Caco-2 (cell line): ENCODE data around the gene PPP4R4. TPM values are rescaled to one million over a fixed set of nuclear protein-coding genes. Genes with fewer than 3 reads are reported as not detected.

ENCODE experiments used
- BruUV-seq: library from RNA; stranded (reverse); fragments of 400-500 nt; replicated peaks from 2 replicates; lab custom pipeline; 2021; lab: Mats Ljungman, UMichigan
- CTCF ChIA-PET: fragments of 300-600 bp; sonication (Branson Sonifier 250); formaldehyde crosslinking; loops from one replicate; lab custom pipeline; 2022; ENCODE audit warnings: antibody characterized with exemption; lab: Charles Lee
- POLR2A ChIA-PET: fragments of 300-600 bp; sonication (Branson Sonifier 250); formaldehyde crosslinking; loops from one replicate; lab custom pipeline; 2022; ENCODE audit warnings: antibody characterized with exemption; lab: Charles Lee
- DNase-seq, 2 experiments: peaks; one replicate each; pipeline versions ENCODE4 v3.0.0 to v3.0.0-alpha.2; 2020 to 2022
- H3K27me3 ChIP-seq: replicated peaks from 2 replicates; pipeline ENCODE4 v1.6.0; 2011; ENCODE audit warnings: low read length; ENCODE audit not compliant: control insufficient read depth, insufficient read depth
- H3K36me3 ChIP-seq: 2 replicates; pipeline ENCODE4 v1.5.1; 2011; ENCODE audit warnings: low read length; ENCODE audit not compliant: control insufficient read depth, insufficient read depth
- H3K4me1 ChIP-seq: fragments of 250-450 bp; sonication (Bioruptor Pico); 2 replicates; pipeline ENCODE4 v1.5.1; 2020; ENCODE audit warnings: mild to moderate bottlenecking
- H3K4me3 ChIP-seq: 2 replicates; pipeline ENCODE4 v1.5.1; 2011; ENCODE audit warnings: low read depth, mild to moderate bottlenecking, control low read depth, low read length
- H3K9me3 ChIP-seq: fragments of 250-450 bp; sonication (Bioruptor Pico); 2 replicates; pipeline ENCODE4 v1.5.1; 2020; ENCODE audit warnings: mild to moderate bottlenecking, moderate library complexity
- H3K27ac Mint-ChIP-seq: one replicate; pipeline ENCODE4 v1.8.0; 2022; ENCODE audit warnings: mixed read lengths; ENCODE audit not compliant: unreplicated experiment
- H3K27me3 Mint-ChIP-seq: one replicate; pipeline ENCODE4 v1.8.0; 2022; ENCODE audit warnings: mixed read lengths; ENCODE audit not compliant: insufficient read depth, unreplicated experiment
- H3K36me3 Mint-ChIP-seq: one replicate; pipeline ENCODE4 v1.8.0; 2022; ENCODE audit warnings: mild to moderate bottlenecking, mixed read lengths; ENCODE audit not compliant: insufficient read depth, unreplicated experiment
- H3K4me1 Mint-ChIP-seq: one replicate; pipeline ENCODE4 v1.8.0; 2022; ENCODE audit warnings: low read depth, mixed read lengths; ENCODE audit not compliant: unreplicated experiment
- H3K4me3 Mint-ChIP-seq: one replicate; pipeline ENCODE4 v1.8.0; 2022; ENCODE audit warnings: mild to moderate bottlenecking, moderate library complexity, mixed read lengths; ENCODE audit not compliant: unreplicated experiment
- H3K9me3 Mint-ChIP-seq: one replicate; pipeline ENCODE4 v1.8.0; 2022; ENCODE audit warnings: mixed read lengths; ENCODE audit not compliant: unreplicated experiment
- CTCF ChIP-seq, 2 experiments: fragments of 200-600 bp in 1 of 2; IDR thresholded peaks; 1 replicate in 1 of 2; 2 replicates in 1 of 2; pipeline versions ENCODE4 v1.5.1 to v1.8.0; 2011 to 2022; ENCODE audit warnings: antibody characterized with exemption in 1 of 2, control low read depth in 1 of 2, inconsistent platforms in 1 of 2, low read depth in 1 of 2, low read length in 1 of 2, mild to moderate bottlenecking in 1 of 2, moderate library complexity in 1 of 2; ENCODE audit not compliant: insufficient read depth in 1 of 2, severe bottlenecking in 1 of 2, unreplicated experiment in 1 of 2
- intact Hi-C: fragments of 100-400 bp; cut with micrococcal nuclease; formaldehyde crosslinking; loops from one replicate; pipeline ENCODE4 v1.10.0; 2022; ENCODE audit not compliant: unreplicated experiment
- total RNA-seq: library from RNA; stranded (reverse); gene quantifications from 2 replicates; pipeline ENCODE4 v1.2.3, GENCODE V29; 2022

PPP4R4 gene
- total RNA-seq, 1 experiment from 2014 or later, result 0.20 TPM

GRCh38 chr14:94161981-94162380 is 12.1 kb upstream of the PPP4R4 start:
- Mint-ChIP-seq H3K36me3 (no peaks in the 10 kb centered on the region), H3K4me3 (no peak overlapping the region), H3K27me3 (peaks cover 8% of the 10 kb centered on the region), H3K9me3 (no peaks in the 10 kb centered on the region), H3K27ac (no peak overlapping the region), H3K4me1 (no peaks in the 10 kb centered on the region)
- no TSS peak for BruUV-seq
- Histone ChIP-seq H3K27me3 (no peaks in the 10 kb centered on the region), H3K9me3 (no peaks in the 10 kb centered on the region), H3K36me3 (no peaks in the 10 kb centered on the region), H3K4me3 (no peak overlapping the region), H3K4me1 (no peaks in the 10 kb centered on the region)
- ChIA-PET POLR2A (no interaction called here), CTCF (no interaction called here)
- no peak for DNase-seq
- TF ChIP-seq CTCF (IDR thresholded peaks at IDR 0.05; ENCODE audit: insufficient read depth in 1 of 2, low read depth in 1 of 2, low read length in 1 of 2, severe bottlenecking in 1 of 2, unreplicated experiment in 1 of 2), result no peak
- intact Hi-C loops, result no loop called here

DNA sequence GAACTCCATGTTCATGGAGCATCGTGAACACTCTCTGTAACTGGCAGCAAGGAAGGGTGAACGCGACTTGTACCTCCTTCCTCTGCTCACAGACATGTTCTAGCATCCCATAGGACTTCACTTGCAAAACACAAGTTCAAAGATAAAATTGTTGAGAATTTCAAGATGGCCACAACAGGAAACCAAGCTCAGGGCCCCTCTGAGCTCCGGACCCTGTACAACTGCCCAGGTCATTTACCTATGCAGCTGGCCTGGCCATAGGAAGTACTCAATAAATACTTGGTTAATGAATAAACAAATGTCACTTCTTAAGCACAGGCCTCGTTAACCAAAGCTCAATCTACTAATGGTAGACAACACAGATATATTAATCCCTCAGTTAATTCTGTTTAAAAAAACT is 11.7 kb upstream of the PPP4R4 start:
- Mint-ChIP-seq H3K4me3 (no peak overlapping the region), H3K9me3 (no peaks in the 10 kb centered on the region), H3K27me3 (peaks cover 9% of the 10 kb centered on the region), H3K36me3 (no peaks in the 10 kb centered on the region), H3K4me1 (no peaks in the 10 kb centered on the region), H3K27ac (no peak overlapping the region)
- intact Hi-C loops, result no loop called here
- CTCF ChIA-PET, result no interaction called here
- H3K27me3 ChIP-seq, result no peaks in the 10 kb centered on the region
- no peak for DNase-seq
- BruUV-seq, result no TSS peak
- TF ChIP-seq CTCF (IDR thresholded peaks at IDR 0.05; ENCODE audit: insufficient read depth in 1 of 2, low read depth in 1 of 2, low read length in 1 of 2, severe bottlenecking in 1 of 2, unreplicated experiment in 1 of 2), result no peak
- H3K4me3 ChIP-seq, result no peak overlapping the region
- no peaks in the 10 kb centered on the region for H3K4me1 ChIP-seq
- no peaks in the 10 kb centered on the region for H3K36me3 ChIP-seq
- POLR2A ChIA-PET, result no interaction called here
- no peaks in the 10 kb centered on the region for H3K9me3 ChIP-seq

DNA sequence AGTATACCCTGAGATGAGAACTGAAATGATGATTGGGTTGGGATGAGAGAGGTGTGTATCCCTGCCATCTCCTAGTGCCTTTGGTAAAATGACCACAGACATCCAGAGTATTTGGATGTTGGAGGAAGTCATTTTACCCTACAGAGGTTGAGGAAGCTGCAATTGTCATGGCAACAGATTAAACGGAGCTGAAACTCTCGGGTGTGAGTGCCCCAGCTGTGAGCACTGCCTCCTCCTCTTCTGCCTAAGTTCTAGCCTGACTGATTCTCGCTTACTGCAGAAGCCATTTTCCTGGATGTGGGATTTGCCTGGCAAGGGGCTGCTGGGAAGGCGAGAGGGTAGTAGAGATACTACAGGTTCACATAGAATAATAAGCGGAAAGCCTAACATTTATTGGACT is 10.3 kb upstream of the PPP4R4 start:
- BruUV-seq, result no TSS peak
- Histone ChIP-seq H3K4me1 (no peaks in the 10 kb centered on the region), H3K27me3 (no peaks in the 10 kb centered on the region), H3K4me3 (no peak overlapping the region), H3K9me3 (no peaks in the 10 kb centered on the region), H3K36me3 (no peaks in the 10 kb centered on the region)
- no peak overlapping the region for H3K4me3 Mint-ChIP-seq
- CTCF ChIA-PET, result no interaction called here
- no peak overlapping the region for H3K27ac Mint-ChIP-seq
- no peaks in the 10 kb centered on the region for H3K4me1 Mint-ChIP-seq
- intact Hi-C loops, result no loop called here
- no peak for DNase-seq
- no peak for TF ChIP-seq CTCF (IDR thresholded peaks at IDR 0.05; ENCODE audit: insufficient read depth in 1 of 2, low read depth in 1 of 2, low read length in 1 of 2, severe bottlenecking in 1 of 2, unreplicated experiment in 1 of 2)
- POLR2A ChIA-PET, result no interaction called here
- no peaks in the 10 kb centered on the region for H3K9me3 Mint-ChIP-seq
- H3K36me3 Mint-ChIP-seq, result no peaks in the 10 kb centered on the region
- peaks cover 8% of the 10 kb centered on the region for H3K27me3 Mint-ChIP-seq
